NCI-H460 (cell line): Measurements from ENCODE around the gene ZMYND8. TPM values are rescaled to one million over a fixed set of nuclear protein-coding genes. Genes with fewer than 3 reads are reported as not detected.
"Not testable (repeated sequence)": the region's sequence is repeated elsewhere in the genome, so short reads cannot be mapped to it uniquely, and the experiment has no call there.

Source experiments
- DNase-seq: peaks from one replicate; pipeline ENCODE4 v3.0.0-alpha.2; 2016; ENCODE audit warnings: low read depth; ENCODE audit errors: extremely low read depth
- total RNA-seq: library from RNA; depleted of rRNA; stranded (reverse); fragments of >200 nt; shearing (Covaris generic); gene quantifications from 2 replicates; pipeline ENCODE4 v1.2.3, GENCODE V29; 2014

Gene ZMYND8
- total RNA-seq, 1 experiment from 2014 or later: 20.6 TPM

DNA sequence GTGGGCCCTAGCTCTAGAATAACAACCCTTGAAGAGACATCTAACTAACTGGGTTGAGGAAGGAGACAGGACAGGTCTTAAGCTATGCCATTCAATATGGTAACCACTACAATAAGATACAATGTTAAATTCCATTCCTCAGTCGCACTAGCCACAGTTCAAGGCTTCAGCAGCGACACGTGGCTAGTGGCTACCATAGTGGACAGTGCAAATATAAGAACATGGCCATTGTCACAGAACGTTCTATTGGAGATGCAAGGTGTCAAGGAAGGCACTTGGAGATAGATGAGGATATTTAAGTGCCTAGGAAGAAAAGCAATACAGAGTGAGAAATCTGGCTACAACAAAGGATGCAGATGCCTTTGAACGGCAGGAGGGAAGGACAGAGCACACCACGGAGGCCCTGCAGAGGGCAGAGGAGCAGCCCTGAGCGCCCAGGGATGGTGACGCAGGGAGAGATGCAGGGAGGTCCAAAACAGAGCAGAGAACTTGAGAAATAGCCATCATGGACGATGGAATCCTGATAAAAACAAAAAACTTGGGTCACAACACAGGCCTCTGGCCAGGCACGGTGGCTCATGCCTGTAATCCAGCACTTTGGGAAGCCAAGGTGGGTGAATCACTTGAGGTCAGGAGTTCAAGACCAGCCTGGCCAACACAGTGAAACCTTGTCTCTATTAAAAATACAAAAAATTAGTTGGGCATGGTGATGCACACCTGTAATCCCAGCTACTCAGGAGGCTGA is 140.7 kb downstream of the ZMYND8 start:
- no peak for DNase-seq

DNA sequence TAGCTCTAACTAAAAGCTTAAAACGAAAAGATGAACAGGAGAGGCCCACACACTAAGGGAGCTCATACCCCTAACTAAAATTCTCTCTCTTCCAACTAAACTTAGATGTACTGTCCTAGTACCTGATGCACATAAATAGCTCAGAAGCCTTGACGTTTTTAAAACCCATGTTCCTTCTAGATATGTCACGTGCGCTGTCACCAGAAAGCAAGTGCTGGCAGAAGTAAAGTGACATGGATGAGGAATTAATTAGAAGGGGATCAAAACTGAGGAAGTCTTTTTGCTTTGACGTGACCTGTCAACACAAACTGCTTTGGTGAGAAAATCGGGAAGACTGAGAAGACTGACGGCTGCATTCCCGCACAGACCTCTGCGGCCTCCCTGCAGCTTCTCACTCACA is 142.5 kb downstream of the ZMYND8 start:
- DNase-seq: no peak

DNA sequence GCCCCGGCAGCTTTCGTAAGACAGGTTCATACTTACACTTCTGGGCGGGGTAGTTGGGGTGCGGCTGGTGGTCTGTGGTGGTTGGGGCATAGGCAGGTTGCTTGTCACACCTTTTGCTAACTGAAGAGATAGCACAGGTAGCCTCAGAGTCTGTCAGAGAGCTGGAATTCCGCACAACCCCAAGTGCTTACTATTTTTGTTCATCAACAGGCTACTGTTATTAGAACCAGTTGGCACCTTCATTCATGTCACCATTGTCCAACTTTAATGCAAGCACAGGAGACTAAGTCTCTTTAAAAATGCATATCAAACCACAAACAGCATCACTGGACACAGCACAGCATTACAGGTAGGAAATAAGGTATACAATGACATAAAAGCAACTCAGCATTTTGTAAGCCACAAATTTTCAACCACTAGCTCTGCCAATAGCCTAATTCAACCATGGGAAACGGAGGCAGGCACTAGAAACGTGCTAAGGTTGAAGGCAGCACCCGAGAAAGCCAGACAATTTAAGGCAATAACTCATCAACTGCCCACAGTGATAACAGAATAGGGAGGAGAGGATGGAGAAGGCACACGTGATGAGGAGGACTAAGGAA is 143.8 kb downstream of the ZMYND8 start:
- no peak for DNase-seq

DNA sequence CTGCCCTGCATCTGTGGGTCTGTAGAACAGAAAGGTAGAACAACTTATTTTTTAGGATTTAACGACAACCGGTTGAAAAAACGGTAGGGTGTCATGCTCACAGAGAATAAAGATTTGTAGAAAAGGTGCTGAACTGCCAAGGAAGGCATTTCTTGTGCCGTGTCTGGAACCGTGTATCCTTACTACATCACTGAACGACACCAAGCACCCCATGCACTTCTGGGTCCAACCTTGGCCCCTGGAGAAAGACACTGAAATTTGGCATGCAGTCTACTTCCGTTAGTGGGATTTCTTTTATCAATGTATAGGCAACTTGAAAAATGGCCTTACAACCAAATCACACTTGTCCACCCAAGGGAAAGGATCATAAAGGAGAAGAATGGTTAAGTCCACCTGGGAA is 145.5 kb downstream of the ZMYND8 start:
- DNase-seq: no peak

DNA sequence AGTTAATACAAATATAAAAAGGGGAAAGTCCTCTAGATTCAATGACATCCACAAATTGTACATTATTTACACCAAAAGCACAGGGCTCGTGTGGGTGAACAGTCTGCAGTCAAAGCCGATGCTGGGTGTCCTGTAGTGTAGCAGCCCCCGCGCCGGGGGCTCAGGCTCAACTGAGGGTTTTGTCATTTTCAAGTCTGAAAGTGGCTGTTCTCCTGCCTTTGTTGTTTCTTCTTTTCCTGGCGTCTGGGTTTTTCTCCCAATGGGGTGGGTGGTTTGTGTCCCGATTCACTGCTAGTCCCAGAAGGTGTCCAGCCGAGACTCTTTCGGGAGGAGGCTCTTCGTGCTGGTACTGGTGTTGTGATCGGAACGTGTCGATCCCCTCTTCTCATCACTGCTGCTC is 146.0 kb downstream of the ZMYND8 start:
- no peak for DNase-seq

DNA sequence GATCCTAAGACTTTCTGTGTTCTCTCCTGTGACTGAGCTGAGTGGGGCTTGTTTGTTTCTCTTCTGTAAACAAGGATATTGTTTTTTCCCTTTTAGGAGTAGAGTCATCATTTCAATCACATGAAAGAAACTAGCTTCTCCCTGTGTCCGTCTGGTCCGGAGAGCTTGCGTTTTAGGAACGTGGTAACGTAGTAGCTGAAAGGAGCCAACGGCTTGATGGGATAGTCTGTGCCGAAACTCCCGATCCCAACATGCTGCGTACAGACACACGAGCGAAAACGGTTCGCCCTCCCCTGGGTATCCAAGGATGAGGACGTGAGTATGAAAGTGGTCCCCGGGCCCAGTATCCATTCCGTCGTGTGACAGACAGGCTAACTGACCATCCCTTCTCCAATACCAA is 146.5 kb downstream of the ZMYND8 start:
- no peak for DNase-seq

DNA sequence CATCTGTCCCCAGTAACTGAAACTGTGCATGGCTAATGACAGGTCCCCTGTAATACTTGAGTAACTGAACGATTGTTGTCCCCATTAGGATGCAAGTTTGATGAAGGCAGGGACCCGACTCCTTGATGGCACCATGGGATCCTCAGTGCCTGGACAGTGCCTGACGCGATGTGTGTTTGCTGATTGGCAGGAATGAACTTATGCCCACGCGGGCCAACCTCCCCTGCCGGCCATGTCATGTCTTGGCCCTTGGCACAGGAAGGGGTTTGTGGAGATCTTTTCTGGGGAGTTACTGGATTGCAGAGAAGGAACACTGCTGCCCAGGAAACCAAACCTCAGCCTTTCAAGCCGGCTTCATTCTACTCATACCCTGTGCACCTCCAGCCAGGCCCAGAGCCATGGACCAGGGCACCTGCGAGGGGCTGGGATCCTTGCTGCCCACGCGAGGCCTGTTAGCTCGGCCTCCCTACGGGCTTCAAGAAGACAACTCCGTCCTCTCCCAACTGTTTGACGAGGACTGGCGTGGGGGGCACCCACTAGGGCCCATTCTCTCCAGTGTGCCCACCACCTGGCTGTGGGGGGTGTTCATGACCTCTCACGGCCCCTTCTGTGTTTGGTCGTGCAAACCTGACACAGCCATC is 147.8 kb downstream of the ZMYND8 start:
- DNase-seq: no peak

DNA sequence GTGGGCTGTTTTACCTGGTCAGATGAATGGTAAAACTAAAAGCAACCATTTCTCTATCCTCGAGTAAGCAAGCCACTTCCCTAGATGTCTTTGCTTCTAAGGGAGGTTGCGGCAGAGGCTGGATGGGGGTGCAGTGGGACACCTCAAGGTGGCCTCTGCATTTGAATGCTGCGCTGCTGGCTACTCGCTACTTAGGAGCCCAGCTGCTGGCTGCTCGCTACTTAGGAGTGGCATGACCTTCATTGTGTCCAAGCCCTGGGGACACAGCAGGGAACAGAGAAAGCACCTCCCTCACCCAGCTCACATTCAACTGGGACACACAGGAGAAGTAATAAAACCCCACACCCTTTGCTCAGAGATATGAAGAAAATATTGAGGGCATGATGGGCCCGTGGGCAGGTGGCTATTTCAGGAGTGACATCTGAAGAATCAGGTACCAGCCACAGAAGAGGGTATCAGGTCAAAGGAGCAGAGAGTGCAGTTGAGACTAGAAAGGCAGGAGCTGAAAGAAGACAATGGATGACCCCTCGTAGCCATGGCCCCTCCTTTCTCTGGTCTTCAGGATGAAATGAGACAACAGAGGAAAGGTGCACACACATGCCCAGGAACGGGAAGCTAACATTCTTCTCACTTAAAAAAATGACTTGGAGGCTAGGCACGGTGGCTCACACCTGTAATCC is 149.4 kb downstream of the ZMYND8 start:
- no peak for DNase-seq

DNA sequence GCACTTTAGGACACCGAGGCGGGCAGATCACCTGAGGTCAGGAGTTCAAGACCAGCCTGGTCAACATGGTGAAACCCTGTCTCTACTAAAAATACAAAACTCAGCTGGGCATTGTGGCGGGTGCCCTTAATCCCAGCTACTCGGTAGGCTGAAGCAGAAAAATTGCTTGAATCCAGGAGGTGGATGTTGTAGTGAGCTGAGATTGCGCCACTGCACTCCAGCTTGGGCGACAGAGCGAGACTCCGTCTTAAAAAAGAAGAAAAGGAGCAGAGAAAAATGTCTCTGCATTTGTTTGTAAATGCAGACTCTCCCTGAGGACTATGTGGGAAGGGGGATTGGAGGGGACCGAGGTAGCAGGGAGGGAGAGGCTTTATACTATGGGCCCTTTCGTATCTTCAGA is 149.9 kb downstream of the ZMYND8 start:
- not testable (repeated sequence) for DNase-seq

DNA sequence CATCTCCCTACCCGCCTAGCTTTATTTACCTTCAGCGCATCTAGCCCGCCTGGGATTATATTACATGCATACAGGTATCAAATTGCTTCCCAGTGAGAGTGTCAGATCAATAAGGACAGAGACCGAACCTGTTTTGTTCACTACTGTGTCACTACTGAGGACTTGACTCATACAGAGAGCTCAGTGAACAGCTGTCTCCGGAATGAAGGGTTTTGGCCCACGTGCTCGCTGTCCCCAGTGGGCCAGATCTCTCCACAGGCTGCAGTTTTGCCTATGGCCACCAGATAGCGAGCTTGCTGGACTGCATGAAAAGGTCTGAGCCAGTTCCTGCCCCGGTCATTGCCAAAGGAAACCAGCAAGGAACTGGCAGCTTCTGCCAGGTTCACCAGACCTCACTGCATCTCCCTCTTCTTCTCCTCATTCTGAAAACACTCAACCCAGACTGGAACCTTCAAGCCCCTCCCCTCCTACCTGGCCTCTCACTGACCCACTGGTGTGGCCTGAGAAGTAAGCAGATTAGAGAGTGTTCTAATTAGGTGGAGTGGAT is 150.8 kb downstream of the ZMYND8 start:
- peak; percentile 56 for DNase-seq

DNA sequence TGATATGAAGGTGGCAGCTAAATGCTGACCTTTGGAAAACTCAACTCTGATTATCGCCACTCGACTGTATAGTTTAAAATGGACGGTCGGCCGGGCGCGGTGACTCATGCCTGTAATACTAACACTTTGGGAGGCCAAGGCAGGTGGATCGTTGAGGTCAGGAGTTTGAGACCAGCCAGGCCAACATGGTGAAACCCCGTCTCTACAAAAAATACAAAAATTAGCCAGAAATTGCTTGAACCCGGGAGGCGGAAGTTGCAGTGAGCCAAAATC is 151.7 kb downstream of the ZMYND8 start:
- DNase-seq: not testable (repeated sequence)

DNA sequence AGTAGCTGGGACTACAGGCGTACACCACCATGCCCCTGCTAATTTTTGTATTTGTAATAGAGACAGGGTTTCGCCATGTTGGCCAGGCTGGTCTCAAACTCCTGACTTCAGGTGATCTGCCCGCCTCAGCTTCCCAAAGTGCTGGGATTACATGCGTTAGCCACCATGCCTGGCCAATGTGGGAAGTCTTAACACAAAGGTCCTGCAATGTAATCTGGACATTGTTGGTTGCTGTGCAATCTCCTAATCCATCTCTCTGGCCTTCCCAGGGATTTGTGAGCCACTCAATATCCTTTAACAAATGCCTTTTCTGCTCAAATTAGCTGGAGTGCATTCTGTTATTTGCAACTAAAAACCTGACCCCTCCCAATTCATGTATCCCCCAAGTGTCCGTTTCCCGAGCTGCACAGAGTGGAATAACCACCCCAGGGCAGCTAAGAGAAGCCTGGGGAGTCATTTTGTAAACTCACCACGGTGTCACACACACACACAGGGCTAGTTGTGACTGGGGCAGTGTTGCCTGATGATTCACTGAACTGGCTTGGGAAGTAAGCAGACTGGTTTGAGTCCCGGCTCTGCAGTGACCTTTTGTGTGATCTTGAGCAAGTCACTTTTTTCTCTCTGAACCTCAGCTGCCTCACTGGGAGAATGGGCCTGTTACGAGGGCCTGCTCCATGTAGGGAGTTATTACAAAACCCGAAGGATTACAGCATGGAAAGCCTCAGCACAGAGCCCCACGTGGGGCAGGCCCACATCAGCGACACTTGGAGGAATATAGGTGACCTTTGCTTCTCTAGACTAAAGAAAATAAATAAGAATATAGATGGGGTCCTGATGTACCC is 152.3 kb downstream of the ZMYND8 start:
- no peak for DNase-seq

DNA sequence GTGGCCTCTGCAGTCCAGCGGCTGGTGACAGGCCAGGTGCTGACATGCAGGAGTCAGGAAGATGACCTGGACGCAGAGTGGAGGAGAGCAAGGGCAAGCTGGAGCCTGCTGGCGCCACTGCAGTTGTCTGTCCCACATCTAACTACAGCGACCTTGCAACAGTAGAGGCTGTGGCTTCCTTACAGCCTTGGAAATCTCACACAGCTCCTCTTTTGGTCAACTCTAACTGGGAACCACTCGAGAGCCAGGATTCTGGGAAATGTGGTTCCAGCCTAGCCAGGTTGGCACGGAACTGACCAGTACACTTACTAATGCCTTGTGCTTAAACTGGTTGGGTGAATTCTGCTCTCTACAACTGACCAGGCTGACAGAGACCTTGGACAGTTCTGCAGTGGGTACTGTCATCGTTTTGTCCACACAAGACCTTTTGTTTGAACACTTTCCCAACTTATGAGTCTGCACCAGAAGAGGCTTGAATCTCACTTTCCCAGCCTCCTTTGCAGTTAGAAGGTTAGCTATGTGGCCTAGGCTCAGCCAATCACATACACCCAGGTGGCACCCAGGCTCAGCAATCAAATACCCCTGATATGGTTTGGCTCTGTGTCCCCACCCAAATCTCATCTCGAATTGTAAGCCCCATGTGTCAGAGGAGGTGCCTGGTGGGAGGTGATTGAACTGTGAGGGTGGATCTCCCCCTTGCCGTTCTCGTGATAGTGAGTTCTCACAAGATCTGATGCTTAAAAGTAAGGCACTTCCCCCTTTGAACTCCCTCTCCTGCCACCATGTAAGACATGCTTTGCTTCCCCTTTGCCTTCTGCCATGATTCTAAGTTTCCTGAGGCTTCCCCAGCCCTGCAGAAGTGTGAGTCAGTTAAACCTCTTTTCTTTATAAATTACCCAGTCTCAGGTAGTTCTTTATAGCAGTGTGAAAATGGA is 153.5 kb downstream of the ZMYND8 start:
- DNase-seq: no peak

DNA sequence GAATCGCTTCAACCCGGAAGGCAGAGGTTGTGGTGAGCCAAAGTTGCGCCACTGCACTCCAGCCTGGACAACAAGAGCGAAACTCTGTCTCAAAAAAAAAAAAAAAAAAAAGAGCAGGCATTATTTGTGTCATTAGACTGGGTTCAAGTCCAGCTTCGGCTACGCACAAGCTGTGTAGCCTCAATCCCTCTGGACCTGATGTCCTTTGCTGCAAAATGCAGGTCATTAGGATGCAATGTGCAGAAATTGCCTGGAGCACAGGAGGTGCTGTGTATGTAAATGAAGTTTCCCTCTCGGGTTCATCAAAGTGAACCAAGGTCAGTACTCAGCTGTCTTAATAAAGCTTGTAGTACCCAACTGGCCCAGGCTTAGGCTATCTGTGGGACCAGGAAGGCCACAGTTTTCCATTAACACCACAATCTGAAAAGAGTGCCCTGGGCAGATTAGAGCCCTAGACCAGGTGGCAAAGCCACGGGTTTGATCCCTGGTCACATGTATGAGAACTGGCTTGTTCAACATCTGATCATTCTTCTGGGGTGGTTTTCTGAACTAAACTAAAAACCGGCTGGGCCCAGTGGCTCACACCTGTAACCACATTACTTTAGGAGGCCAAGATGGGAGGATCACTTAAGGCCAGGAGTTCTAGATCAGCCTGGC is 155.3 kb downstream of the ZMYND8 start:
- DNase-seq: no peak

DNA sequence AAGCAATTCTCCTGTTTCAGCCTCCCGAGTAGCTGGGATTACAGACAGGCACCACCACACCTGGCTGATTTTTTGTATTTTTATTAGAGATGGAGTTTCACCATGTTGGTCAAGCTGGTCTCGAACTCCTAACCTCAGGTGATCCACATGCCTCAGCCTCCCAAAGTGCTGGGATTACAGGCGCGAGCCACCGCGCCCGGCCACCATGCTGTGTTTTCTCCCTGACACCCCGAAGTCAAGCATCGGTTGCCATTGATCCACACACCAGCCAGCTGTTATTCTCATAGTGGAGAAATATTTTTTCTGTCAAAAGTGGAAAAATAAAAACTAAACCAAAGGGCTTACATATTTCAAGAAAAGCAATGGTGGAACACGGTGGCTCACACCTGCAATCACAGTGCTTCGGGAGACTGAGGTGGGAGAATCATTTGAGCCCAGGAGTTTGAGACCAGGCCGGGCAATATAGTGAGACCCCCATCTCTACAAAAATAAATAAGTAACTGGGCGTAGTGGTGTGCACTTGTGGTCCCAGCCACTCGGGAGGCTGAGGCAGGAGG is 157.4 kb downstream of the ZMYND8 start:
- no peak for DNase-seq

DNA sequence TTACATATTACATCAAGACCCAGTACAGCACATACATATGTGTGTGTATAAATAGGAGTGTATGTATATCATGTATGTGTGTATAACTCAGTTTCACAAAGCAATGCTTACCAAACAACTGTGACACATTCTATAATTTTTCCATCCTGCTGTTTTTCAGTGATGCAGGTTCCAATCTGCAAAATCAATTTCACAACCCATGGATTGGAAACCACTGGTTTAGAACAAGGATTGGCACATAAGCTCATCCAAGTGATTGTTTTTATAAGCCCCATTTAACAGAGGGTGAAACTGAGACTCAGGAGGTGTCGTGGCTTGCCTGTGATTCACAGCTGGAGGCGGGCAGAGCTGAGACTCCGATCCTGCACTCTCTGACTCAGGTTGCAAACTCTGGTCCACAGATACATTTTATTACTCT is 158.2 kb downstream of the ZMYND8 start:
- DNase-seq: no peak

DNA sequence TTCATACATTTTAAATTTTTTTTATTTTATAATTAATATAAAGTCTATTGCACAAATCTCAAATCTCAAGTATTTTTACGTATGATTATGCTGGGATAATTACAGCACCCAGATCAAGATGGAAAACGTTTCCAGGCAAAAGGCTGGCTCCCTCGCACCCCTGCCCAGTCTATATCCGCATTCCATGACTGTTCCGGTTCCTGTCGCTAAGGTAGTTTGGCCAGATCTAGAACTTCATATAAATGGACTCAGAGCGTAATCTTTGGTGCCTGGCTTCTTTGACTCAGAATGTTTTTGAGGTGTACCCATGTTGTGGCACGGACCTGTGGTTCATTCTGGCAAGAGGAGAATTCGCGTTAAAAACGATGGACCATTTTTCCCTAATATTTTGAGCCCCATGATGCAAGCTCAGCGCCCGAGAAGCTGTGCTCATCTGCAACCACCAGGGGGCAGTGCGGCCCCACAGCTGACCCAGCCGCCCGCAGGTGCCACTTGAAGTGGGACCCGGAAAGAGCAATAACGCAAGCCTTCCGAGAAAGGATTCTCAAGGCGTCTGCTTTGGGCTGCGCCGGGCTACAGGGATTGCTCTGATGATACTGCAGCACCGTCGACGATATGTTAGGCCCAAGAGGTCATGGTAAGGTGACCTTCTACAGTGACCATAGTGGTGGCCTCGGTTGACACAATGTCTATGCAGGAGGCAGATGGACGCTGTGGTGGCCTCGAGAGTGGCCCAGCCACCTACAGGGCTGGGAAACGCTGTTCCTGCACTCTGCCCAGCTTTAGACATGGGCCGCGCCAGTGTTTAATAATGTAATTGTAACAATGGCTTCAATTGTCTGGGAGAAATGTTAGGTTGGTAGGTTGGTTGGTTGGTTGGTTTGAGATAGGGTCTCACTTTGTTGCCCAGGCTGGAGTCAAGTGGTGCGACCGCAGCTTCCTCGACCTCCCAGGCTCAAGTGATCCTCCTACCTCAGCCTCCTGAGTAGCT is 160.1 kb downstream of the ZMYND8 start:
- peak; percentile 55 for DNase-seq
